ENCODE results near the gene FSHR. TPM values are rescaled to one million over a fixed set of nuclear protein-coding genes. Genes with fewer than 3 reads are reported as not detected.

Gene FSHR
- polyA plus RNA-seq, 1 experiment, result not detected

DNA sequence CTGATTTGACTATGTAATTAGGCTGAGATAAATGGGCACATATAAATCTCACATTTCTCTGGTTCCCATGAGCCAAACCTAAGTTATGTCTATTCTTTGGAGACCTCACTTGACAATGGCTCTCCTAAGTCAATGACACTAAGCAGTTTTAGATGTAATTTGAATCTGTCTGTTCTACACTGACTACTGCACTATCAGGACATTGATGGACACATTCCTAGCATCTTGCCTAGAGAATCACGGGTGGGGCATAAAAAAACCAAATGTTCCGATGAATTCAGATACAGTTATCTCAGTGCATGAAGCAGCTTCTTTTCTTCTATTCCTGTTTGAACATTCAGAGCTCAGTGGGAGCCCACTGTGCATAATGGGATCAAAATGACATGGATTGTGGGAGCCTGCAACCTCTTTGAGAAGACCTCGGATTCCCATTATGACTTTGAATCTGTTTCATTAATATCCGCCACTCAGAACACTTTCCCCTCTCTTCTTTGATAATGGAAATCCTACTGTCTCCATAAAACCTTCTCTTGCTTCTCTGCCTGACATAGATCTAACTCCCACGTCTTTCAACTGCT lies 110.8 kb downstream of the FSHR start:
- no peak for DNase-seq (ENCODE audit: low read depth)
- H3K27me3 ChIP-seq (ENCODE audit: control insufficient read depth, insufficient read depth, low read length), result no peaks in the 10 kb centered on the region
- no peaks in the 10 kb centered on the region for H3K36me3 ChIP-seq (ENCODE audit: control insufficient read depth, insufficient read depth, low read length)
- no peak overlapping the region for H3K4me3 ChIP-seq (ENCODE audit: low read depth, low read length)
- TF ChIP-seq, protein P1, sequence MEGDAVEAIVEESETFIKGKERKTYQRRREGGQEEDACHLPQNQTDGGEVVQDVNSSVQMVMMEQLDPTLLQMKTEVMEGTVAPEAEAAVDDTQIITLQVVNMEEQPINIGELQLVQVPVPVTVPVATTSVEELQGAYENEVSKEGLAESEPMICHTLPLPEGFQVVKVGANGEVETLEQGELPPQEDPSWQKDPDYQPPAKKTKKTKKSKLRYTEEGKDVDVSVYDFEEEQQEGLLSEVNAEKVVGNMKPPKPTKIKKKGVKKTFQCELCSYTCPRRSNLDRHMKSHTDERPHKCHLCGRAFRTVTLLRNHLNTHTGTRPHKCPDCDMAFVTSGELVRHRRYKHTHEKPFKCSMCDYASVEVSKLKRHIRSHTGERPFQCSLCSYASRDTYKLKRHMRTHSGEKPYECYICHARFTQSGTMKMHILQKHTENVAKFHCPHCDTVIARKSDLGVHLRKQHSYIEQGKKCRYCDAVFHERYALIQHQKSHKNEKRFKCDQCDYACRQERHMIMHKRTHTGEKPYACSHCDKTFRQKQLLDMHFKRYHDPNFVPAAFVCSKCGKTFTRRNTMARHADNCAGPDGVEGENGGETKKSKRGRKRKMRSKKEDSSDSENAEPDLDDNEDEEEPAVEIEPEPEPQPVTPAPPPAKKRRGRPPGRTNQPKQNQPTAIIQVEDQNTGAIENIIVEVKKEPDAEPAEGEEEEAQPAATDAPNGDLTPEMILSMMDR (IDR thresholded peaks at IDR 0.05; ENCODE audit: insufficient read depth, low read depth, low read length), result no peak
- CTCF ChIA-PET, result no interaction called here
- POLR2A ChIA-PET, result interaction anchor here (0.6 kb wide), 1 partner anchor 56 kb away, joined by 5 read pairs; no protein-coding TSS in a partner anchor

DNA sequence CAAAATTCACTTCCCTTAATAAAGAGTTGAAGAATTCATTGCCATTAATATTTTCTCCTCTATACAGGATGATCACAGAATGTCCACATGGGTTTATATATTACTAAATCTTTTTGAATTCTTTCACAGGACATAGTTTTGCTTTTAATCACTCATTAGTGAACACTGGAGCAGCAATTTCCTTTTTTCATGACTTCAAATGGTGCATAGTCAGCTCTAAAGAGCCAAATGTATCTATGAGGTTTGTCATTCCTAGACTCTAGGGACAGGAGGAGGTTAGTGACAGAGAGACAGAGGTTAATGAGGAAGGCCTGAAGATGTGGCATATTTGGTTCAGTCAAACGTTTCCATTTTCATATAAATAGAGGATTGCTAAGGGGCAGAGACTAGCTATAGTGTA lies 111.8 kb downstream of the FSHR start:
- TF ChIP-seq, protein P1 (IDR thresholded peaks at IDR 0.05; ENCODE audit: insufficient read depth, low read depth, low read length), result no peak
- DNase-seq (ENCODE audit: low read depth), result no peak
- H3K4me3 ChIP-seq (ENCODE audit: low read depth, low read length), result no peak overlapping the region
- no peaks in the 10 kb centered on the region for H3K27me3 ChIP-seq (ENCODE audit: control insufficient read depth, insufficient read depth, low read length)
- H3K36me3 ChIP-seq (ENCODE audit: control insufficient read depth, insufficient read depth, low read length), result no peaks in the 10 kb centered on the region
- CTCF ChIA-PET, result no interaction called here
- POLR2A ChIA-PET, result no interaction called here

DNA sequence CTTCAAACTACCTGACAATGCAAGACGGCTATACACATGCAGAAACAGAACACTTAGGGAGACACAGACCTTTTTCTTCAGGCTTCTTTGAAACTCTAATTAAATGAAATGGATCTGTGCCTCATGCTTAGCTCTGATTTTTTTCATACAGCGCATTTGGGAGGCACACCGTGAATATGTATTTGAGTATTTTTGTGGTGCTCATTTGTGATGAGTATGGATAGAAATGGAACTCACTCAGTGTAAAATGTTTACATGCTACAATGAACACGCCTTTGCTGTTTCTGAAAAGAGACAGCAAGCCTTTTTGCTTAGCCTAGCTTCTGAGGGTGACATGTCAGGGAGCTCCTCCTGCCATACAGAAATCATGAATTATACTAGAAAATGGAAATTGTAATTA lies 113.3 kb downstream of the FSHR start:
- Histone ChIP-seq H3K36me3 (ENCODE audit: control insufficient read depth, insufficient read depth, low read length) (no peaks in the 10 kb centered on the region), H3K27me3 (ENCODE audit: control insufficient read depth, insufficient read depth, low read length) (no peaks in the 10 kb centered on the region), H3K4me3 (ENCODE audit: low read depth, low read length) (no peak overlapping the region)
- ChIA-PET POLR2A (no interaction called here), CTCF (no interaction called here)
- TF ChIP-seq, protein P1 (IDR thresholded peaks at IDR 0.05; ENCODE audit: insufficient read depth, low read depth, low read length), result no peak
- no peak for DNase-seq (ENCODE audit: low read depth)

DNA sequence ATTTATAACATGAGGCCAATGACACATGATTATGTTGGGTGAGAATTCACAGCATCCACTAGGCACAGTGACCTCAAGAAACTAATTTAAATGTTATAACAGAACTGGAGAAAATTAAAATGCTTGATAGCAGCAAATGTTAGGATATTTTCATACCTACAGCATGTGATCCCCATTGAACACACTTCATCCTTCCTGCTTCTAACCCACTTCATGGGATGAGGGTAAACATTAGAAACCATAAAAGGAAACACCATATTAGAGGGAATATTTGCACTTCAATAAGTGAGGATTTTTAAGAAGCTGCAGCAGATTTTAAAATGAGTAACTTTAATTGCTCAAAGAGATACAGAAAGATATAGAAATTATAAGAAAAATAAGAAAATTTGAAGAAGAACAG lies 117.1 kb downstream of the FSHR start:
- Histone ChIP-seq H3K4me3 (ENCODE audit: low read depth, low read length) (no peak overlapping the region), H3K36me3 (ENCODE audit: control insufficient read depth, insufficient read depth, low read length) (no peaks in the 10 kb centered on the region), H3K27me3 (ENCODE audit: control insufficient read depth, insufficient read depth, low read length) (no peaks in the 10 kb centered on the region)
- CTCF ChIA-PET, result no interaction called here
- DNase-seq (ENCODE audit: low read depth), result no peak
- TF ChIP-seq, protein P1 (IDR thresholded peaks at IDR 0.05; ENCODE audit: insufficient read depth, low read depth, low read length), result no peak
- POLR2A ChIA-PET, result no interaction called here

DNA sequence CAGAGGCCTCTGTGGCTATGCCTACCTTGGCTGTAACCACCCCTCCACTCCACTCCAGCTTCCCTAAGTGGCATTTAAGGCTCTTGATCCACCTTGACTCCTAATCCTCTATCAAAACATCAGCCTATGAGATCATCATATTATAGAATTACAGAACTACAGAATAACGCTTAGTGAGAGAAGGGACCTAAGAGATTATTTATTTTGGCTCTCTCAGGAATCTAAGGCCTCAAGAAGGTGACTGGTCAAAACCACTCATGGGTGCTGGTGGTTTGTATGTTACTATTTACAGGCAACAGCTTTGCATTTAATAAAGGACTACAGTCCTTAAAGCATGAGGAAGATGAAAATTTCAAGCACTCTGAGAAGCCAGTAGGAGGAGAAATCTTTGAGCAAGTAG lies 118.8 kb downstream of the FSHR start:
- no peak for DNase-seq (ENCODE audit: low read depth)
- TF ChIP-seq, protein P1 (IDR thresholded peaks at IDR 0.05; ENCODE audit: insufficient read depth, low read depth, low read length), result no peak
- H3K27me3 ChIP-seq (ENCODE audit: control insufficient read depth, insufficient read depth, low read length), result no peaks in the 10 kb centered on the region
- ChIA-PET POLR2A (no interaction called here), CTCF (no interaction called here)
- no peaks in the 10 kb centered on the region for H3K36me3 ChIP-seq (ENCODE audit: control insufficient read depth, insufficient read depth, low read length)
- H3K4me3 ChIP-seq (ENCODE audit: low read depth, low read length), result no peak overlapping the region

All from BJ (cell line).